Osteoblast (primary cell): ENCODE measurements around the gene CSPG4. TPM values are rescaled to one million over a fixed set of nuclear protein-coding genes. Genes with fewer than 3 reads are reported as not detected.
"Not testable (repeated sequence)": the region's sequence is repeated elsewhere in the genome, so short reads cannot be mapped to it uniquely, and the experiment has no call there.

Experiments used
- DNase-seq: peaks from one replicate; pipeline ENCODE4 v3.0.0; 2011; ENCODE audit warnings: low spot score, mixed read lengths; ENCODE audit not compliant: insufficient read length; ENCODE audit errors: missing footprints
- H2AFZ ChIP-seq: 2 replicates; pipeline ENCODE4 v1.6.0; 2011; ENCODE audit warnings: mild to moderate bottlenecking, low read length
- H3K27ac ChIP-seq: 2 replicates; pipeline ENCODE4 v1.5.1; 2011; ENCODE audit warnings: mild to moderate bottlenecking, low read depth, low read length, moderate library complexity
- H3K27me3 ChIP-seq: 2 replicates; pipeline ENCODE4 v1.6.0; 2012; ENCODE audit warnings: mild to moderate bottlenecking, control low read depth, inconsistent platforms, low read length, moderate library complexity; ENCODE audit not compliant: insufficient read depth
- H3K36me3 ChIP-seq: 2 replicates; pipeline ENCODE4 v1.5.1; 2011; ENCODE audit warnings: mild to moderate bottlenecking, low read length, control low read depth, moderate library complexity; ENCODE audit not compliant: insufficient read depth
- H3K4me1 ChIP-seq: 2 replicates; pipeline ENCODE4 v1.5.1; 2011; ENCODE audit warnings: mild to moderate bottlenecking, low read length, control low read depth, moderate library complexity; ENCODE audit not compliant: insufficient read depth
- H3K4me2 ChIP-seq: 2 replicates; pipeline ENCODE4 v1.6.0; 2011; ENCODE audit warnings: mild to moderate bottlenecking, low read length; ENCODE audit not compliant: insufficient read depth
- H3K4me3 ChIP-seq: fragments of 200-600 bp; sonication (generic); 3 replicates; pipeline ENCODE4 v1.5.1; 2012; ENCODE audit warnings: mild to moderate bottlenecking, low read length, inconsistent platforms; ENCODE audit not compliant: insufficient read depth
- H3K79me2 ChIP-seq: 2 replicates; pipeline ENCODE4 v1.6.0; 2012; ENCODE audit warnings: mild to moderate bottlenecking, low read length, control low read depth, inconsistent platforms; ENCODE audit not compliant: insufficient read depth
- H3K9me3 ChIP-seq: 2 replicates; pipeline ENCODE4 v1.5.1; 2011; ENCODE audit warnings: low read depth, low read length, control low read depth
- H4K20me1 ChIP-seq: 2 replicates; pipeline ENCODE4 v1.6.0; 2012; ENCODE audit warnings: mild to moderate bottlenecking, low read length, control low read depth; ENCODE audit not compliant: insufficient read depth
- CTCF ChIP-seq: IDR thresholded peaks from 2 replicates; pipeline ENCODE4 v1.5.1; 2011; ENCODE audit warnings: mild to moderate bottlenecking, low read depth, low read length, moderate library complexity; ENCODE audit errors: extremely low read depth
- total RNA-seq: library from RNA; depleted of rRNA; stranded (reverse); fragments of >200 nt; gene quantifications from 2 replicates; pipeline ENCODE4 v1.2.3, GENCODE V29; 2012

CSPG4 gene
- total RNA-seq, 1 donor: 20.3 TPM

GRCh38 chr15:75685195-75685594 lies 27.5 kb downstream of the CSPG4 start:
- Histone ChIP-seq H3K9me3 (no peaks in the 10 kb centered on the region), H3K36me3 (peaks cover 3% of the 10 kb centered on the region), H3K4me3 (no peak overlapping the region), H3K27ac (no peak overlapping the region), H4K20me1 (peaks cover 2% of the 10 kb centered on the region), H3K4me2 (no peak overlapping the region), H3K79me2 (peaks cover 3% of the 10 kb centered on the region), H3K27me3 (no peaks in the 10 kb centered on the region), H3K4me1 (no peaks in the 10 kb centered on the region), H2AFZ (no peak overlapping the region)
- no peak for TF ChIP-seq CTCF
- DNase-seq: peak; percentile 65

GRCh38 chr15:75684648-75685047 lies 28.0 kb downstream of the CSPG4 start:
- TF ChIP-seq CTCF: no peak
- no peak overlapping the region for H3K4me2 ChIP-seq
- H3K27ac ChIP-seq: no peak overlapping the region
- peaks cover 3% of the 10 kb centered on the region for H3K79me2 ChIP-seq
- peak; percentile 47 for DNase-seq
- no peak overlapping the region for H2AFZ ChIP-seq
- H3K4me3 ChIP-seq: no peak overlapping the region
- H3K27me3 ChIP-seq: no peaks in the 10 kb centered on the region
- H3K36me3 ChIP-seq: peaks cover 3% of the 10 kb centered on the region
- no peaks in the 10 kb centered on the region for H3K4me1 ChIP-seq
- H3K9me3 ChIP-seq: no peaks in the 10 kb centered on the region
- peaks cover 2% of the 10 kb centered on the region for H4K20me1 ChIP-seq

- TF ChIP-seq CTCF: peak; percentile 57
- H3K79me2 ChIP-seq, H3K27ac ChIP-seq, H3K4me1 ChIP-seq, H4K20me1 ChIP-seq, H3K4me2 ChIP-seq, H3K4me3 ChIP-seq, H3K27me3 ChIP-seq, H2AFZ ChIP-seq, H3K36me3 ChIP-seq, H3K9me3 ChIP-seq: not testable (repeated sequence)
- DNase-seq: peak; percentile 96
Measured at GRCh38 chr15:75683646-75684312, 28.9 kb downstream of the CSPG4 start.

GRCh38 chr15:75682181-75683135 lies 30.2 kb downstream of the CSPG4 start:
- Histone ChIP-seq H3K27me3 (no peaks in the 10 kb centered on the region), H3K4me3 (no peak overlapping the region), H4K20me1 (peaks cover 2% of the 10 kb centered on the region), H3K36me3 (no peaks in the 10 kb centered on the region), H3K4me1 (no peaks in the 10 kb centered on the region), H3K27ac (no peak overlapping the region), H3K4me2 (no peak overlapping the region), H3K79me2 (peaks cover 3% of the 10 kb centered on the region), H3K9me3 (no peaks in the 10 kb centered on the region), H2AFZ (no peak overlapping the region)
- DNase-seq: peak; percentile 59
- TF ChIP-seq CTCF: no peak
